NCI-H146 (cell line): ENCODE results near the gene METTL5.
"Not testable (repeated sequence)": the region's sequence is repeated elsewhere in the genome, so short reads cannot be mapped to it uniquely, and the experiment has no call there.

Experiments
- DNase-seq: peaks from one replicate; lab custom pipeline; 2025; lab: John Stamatoyannopoulos, UW

METTL5 gene

GRCh38 chr2:169828141-169828811 is 3.6 kb upstream of the METTL5 start:
- peak; percentile 10 for DNase-seq

GRCh38 chr2:169827272-169828140 is 2.8 kb upstream of the METTL5 start, which contains the start of gene UBR3:
Gene UBR3 (plus strand): TSS chr2:169827454. CDS start chr2:169827508, 54 bp downstream.
- peak; percentile 87 for DNase-seq

- no peak for DNase-seq
These were observed 721 bp downstream of the METTL5 start for GRCh38 chr2:169823996-169824372.

- no peak for DNase-seq
These were observed 1.8 kb downstream of the METTL5 start for GRCh38 chr2:169822785-169823392.

- DNase-seq: no peak
These were observed 2.7 kb downstream of the METTL5 start for GRCh38 chr2:169822036-169822435.

GRCh38 chr2:169820101-169820500 is 4.6 kb downstream of the METTL5 start:
- not testable (repeated sequence) for DNase-seq

- DNase-seq: peak; percentile 36
These were observed 5.6 kb downstream of the METTL5 start for GRCh38 chr2:169819106-169819505.

GRCh38 chr2:169818241-169818640 is 6.5 kb downstream of the METTL5 start:
- DNase-seq: no peak

- DNase-seq: not testable (repeated sequence)
These were observed 7.3 kb downstream of the METTL5 start for GRCh38 chr2:169817369-169817768.

GRCh38 chr2:169816961-169817360 is 7.7 kb downstream of the METTL5 start:
- DNase-seq: not testable (repeated sequence)

- no peak for DNase-seq
These were observed 8.9 kb downstream of the METTL5 start for GRCh38 chr2:169815849-169816248.

- no peak for DNase-seq
These were observed 16.5 kb downstream of the METTL5 start for GRCh38 chr2:169808221-169808620.

GRCh38 chr2:169806586-169806985 is 18.1 kb downstream of the METTL5 start:
- DNase-seq: no peak

GRCh38 chr2:169803480-169803879 is 21.2 kb downstream of the METTL5 start:
- DNase-seq: no peak

GRCh38 chr2:169798718-169799592 is 25.8 kb downstream of the METTL5 start, which contains the start of gene SSB:
Gene SSB (plus strand): TSS chr2:169798871. CDS start chr2:169800961, 2,090 bp downstream.
- peak; percentile 91 for DNase-seq

GRCh38 chr2:169798397-169798717 is 26.3 kb downstream of the METTL5 start:
- no peak for DNase-seq

- no peak for DNase-seq
These were observed 27.1 kb downstream of the METTL5 start for GRCh38 chr2:169797601-169798000.

- no peak for DNase-seq
These were observed 28.3 kb downstream of the METTL5 start for GRCh38 chr2:169796441-169796840.

GRCh38 chr2:169795181-169795580 is 29.5 kb downstream of the METTL5 start:
- DNase-seq: no peak

- no peak for DNase-seq
These were observed 34.1 kb downstream of the METTL5 start for GRCh38 chr2:169790581-169790980.

GRCh38 chr2:169782513-169782912 is 42.2 kb downstream of the METTL5 start:
- DNase-seq: no peak
